UCSD-AML1 (cell line): ENCODE results near the gene IL6R.
A peak's percentile ranks its signal among the peaks of the same experiment; 100 is the strongest.

Experiments
- DNase-seq: peaks from one replicate; lab custom pipeline; 2025; ENCODE audit not compliant: unreplicated experiment; lab: John Stamatoyannopoulos, UW

IL6R gene

DNA sequence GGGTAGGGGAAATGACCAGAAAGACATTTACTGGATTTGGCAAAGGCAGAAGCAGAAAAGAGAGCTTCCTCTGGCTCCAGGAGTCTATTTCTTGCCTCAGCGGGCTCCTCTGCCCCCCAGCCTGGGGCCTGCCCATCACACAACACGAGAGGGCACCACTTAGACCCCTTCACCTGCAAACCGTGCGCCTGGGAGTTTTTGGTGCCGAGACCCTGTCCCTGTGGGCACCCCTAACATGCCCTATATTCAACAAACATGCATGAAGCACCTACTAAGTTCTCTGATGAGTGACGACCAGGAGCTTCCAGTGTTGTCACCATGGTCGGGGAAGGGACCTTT is 18.8 kb downstream of the IL6R start:
- DNase-seq, result no peak

DNA sequence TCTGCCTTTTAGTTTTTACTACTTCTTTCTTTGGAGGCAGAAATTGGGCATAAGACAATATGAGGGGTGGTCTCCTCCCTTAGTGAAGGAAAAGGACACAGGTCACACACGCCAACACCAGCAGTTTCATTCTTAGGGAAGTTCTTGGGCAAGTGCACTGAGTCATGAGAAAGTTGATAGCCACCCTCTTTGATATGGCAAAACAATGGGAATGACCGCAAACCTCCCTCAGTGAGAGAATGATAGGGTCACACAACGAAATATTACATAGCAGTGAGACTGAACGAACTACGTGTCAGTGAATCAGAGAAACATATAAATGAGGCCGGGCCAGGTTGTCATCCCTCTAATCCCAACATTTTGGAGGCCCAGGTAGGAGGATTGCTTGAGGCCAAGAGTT is 20.0 kb downstream of the IL6R start:
- DNase-seq, result no peak

DNA sequence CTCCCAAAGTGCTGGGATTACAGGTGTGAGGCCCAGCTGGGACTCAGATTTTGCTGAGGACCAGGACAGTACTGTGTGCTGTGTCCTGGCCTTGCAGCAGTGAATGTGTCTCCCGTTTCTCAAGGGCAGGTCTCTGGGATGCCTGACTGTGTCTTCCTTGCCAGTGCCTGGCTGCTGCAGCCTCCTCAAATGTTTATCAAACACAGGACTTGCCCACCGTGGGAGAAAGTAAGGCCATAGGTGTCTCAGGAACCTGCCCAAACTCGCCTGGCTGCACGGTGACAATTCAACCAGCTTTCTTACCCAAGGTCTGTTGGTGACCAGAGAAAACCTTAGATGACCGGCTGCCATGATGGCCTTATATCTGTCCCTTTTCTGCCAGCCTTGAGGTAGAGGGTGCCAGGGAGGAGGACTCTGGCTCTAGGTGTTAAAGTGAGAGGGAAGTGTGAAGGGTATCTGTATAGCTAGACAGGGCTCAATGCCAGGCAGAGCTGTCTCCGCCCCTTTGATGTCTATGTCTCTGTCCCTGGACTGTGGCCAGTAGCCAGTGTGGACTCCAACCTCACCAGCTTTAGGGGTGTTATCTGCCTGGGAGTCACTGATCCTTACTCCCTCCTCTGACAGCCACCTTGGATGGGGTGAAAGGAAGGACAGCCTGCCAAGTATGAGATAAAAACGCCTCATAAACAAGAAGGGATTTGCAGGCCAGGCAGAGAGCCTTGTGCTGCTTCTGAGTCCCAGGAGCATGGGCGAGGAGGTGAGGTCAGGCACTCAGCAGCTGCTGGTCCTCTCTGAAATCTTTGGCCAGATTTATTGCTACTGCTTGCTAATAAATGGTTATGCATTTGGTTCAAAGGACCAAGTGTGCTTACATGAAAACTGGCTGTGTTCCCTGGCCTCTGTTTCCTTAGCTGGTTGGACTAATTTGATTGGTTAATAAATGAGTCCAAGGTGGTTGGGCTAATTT is 22.3 kb downstream of the IL6R start:
- no peak for DNase-seq

DNA sequence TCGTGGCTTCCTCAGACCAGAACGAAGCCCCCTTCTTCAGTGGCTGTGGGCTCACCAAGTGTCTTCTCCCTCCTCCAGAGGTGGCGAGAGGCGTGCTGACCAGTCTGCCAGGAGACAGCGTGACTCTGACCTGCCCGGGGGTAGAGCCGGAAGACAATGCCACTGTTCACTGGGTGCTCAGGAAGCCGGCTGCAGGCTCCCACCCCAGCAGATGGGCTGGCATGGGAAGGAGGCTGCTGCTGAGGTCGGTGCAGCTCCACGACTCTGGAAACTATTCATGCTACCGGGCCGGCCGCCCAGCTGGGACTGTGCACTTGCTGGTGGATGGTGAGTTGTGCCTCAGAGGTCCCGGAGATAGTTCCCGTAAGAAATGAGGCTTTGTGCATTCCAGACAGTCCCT is 24.0 kb downstream of the IL6R start:
- no peak for DNase-seq

DNA sequence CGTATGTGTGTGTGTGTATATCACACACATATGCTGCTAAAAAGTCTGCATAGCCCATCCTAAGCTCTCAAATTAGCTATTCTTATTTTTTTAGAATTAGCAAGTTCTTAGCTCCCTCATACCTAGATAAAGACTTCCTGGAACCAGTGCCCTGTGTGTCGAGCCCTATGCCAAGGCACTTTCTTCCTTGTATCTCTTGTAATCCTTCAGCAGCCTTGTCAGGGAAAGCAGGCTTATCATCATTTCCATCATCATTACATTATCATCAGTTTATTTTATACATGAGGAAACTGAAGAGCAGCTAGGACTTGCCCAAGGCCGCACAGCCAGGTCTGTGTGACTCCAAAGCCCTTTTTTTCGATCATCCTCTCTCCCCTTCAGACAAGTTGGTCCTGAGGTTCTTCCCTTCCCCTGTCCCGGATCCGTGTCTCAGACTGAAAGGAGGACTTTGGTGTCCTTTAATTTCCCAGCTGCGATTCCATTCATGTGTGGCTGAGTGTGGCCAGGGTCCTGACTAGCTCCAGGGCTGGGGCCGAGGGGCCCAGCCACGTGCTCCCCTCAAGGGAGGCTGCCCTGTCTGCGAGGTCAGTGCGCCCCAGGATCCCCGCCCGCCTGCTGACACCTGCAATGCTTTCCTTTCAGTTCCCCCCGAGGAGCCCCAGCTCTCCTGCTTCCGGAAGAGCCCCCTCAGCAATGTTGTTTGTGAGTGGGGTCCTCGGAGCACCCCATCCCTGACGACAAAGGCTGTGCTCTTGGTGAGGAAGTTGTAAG is 24.9 kb downstream of the IL6R start:
- no peak for DNase-seq

DNA sequence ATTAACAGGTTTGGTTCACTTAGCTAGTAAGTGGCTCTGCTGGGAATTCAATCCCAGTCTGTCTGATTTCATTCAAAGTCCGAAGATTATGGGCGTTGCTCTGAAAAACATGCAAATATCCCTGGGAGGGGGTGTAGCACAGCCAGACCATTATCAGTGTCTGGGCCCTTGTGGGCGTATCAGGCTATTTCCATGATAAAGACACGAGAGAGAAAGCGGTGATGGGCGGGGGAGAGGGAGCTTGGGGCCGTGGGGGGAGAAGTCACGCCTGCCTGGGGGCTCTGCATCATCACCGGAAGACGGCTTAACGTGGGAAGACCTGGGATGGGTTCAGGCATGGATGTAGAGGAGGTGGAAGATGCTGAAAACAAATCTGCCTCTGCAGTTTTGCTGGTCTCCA is 25.8 kb downstream of the IL6R start:
- no peak for DNase-seq

DNA sequence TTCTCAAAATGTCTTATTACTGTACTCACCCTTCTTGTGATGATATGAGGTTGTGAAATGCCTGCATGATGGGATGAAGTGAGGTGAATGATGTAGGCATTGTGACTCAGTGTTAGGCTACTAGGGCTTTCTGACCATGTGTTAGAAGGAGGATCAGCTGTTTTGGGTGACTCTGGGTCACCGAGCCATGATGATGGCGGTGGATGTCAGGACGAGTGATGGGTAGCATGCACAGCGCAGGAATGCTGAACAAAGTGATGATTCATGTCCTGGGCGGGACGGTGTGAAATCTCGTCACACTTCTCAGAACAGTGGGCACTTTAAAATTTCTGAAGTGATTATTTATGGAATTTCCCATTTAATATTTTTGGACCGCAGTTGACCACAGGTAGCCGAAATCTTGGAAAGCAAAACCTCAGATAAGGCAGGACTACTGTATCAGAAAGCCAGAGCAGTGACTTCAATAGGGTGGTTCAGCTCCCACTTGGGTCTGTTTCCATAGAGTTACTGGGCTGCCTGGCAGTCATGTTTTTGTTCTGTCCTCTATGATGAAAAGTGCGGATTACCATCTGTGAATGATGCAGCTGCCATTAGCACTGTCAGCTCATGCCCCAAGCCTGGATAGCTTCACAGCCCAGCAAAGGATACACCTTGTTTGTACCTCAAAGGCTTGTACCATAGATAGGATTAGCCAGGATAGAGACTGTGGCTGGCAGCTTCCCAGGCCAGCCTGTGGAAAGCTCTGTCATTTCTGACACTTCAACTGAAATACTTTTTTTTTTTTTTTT is 26.6 kb downstream of the IL6R start:
- DNase-seq, result no peak

DNA sequence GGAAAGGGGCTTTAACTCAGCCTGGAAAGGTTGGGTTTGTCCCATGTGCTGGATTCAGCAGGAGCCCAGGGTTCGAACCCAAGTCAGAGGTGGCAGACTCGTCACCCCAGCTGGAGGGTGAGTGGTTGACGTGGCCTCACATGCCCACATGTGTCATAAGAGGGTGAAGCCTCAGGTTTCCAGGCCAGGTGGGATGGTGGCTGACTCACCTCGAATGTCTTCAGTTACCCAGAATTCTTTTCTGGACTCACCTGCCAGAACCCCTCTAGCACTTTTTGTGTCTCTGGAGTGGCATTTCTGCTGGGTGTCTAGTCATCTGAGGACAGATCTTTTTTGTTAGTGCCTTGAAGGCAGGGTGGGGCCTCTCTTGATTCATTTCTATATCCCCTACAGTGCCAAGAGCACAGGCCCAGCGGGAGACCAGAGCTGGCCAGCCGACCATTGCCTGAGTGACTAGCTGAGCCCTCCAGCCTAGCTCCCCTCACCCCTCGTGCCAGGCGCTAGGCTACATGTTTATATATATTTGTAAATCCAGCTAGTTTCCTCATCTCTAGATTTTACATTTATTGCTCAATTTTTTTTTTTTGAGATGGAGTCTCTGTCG is 28.1 kb downstream of the IL6R start:
- no peak for DNase-seq

DNA sequence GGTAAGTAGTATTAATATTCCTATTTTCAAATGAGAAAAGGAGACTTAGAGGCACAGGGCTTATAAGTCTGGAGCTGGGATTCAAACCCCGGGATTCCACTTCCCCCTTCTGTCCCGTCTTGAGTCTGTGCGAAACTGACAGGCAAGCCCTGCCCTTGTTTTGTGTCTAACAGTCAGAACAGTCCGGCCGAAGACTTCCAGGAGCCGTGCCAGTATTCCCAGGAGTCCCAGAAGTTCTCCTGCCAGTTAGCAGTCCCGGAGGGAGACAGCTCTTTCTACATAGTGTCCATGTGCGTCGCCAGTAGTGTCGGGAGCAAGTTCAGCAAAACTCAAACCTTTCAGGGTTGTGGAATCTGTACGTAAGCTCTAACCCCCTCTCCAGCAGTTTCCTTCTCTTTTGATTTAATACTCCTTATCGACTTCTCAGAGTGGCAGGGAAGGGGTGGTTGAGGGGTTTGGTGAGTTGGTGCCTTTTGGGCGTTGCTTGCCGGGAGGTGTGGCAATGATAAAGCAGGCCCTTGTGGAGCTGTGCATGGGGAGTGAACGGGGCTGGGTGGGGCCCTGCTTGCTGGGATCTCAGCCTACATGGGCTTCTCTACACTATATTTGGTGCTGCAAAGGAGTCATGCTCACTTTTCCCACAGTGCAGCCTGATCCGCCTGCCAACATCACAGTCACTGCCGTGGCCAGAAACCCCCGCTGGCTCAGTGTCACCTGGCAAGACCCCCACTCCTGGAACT is 29.4 kb downstream of the IL6R start:
- no peak for DNase-seq

DNA sequence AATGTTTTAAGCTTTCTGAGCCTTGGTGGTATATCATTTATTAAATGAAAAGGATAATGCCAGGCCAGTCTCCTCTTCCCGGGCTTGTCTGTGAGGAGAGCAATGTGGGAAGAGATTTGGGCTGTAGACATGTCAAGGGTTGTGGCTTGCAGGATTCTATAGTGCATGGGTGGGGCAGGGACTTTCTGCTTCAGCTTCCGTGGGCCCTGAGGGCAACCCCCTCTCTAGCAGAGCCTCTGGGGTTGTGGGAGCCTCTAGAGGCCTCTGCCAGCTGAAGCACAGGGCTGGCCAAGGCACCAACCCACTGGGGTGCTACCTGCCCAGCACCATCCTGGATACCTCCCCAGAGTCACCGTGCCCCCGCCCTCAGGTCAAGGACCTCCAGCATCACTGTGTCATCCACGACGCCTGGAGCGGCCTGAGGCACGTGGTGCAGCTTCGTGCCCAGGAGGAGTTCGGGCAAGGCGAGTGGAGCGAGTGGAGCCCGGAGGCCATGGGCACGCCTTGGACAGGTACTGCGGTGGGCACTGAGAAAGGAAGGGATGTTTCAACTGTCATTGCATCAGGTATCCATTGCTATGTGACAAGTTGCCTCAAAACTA is 30.6 kb downstream of the IL6R start:
- DNase-seq, result no peak

DNA sequence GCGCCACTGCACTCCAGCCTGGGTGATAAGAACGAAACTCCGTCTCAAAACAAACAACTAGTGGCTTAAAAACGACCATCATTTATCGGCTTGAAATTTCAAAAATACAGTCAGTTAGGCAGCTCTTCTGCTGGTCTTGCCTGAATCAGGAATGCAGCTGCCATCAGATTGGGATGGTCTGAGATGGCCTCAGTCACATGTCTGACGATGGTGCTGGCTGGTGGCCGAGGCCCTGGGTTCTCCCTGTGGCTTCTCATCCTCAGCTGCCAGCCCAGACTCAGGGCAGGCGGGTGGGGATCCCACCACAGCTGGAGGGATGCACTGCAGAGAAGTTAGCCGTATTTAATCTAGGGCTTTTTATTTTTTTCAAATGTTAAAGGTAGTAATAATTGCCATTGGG is 31.3 kb downstream of the IL6R start:
- no peak for DNase-seq

DNA sequence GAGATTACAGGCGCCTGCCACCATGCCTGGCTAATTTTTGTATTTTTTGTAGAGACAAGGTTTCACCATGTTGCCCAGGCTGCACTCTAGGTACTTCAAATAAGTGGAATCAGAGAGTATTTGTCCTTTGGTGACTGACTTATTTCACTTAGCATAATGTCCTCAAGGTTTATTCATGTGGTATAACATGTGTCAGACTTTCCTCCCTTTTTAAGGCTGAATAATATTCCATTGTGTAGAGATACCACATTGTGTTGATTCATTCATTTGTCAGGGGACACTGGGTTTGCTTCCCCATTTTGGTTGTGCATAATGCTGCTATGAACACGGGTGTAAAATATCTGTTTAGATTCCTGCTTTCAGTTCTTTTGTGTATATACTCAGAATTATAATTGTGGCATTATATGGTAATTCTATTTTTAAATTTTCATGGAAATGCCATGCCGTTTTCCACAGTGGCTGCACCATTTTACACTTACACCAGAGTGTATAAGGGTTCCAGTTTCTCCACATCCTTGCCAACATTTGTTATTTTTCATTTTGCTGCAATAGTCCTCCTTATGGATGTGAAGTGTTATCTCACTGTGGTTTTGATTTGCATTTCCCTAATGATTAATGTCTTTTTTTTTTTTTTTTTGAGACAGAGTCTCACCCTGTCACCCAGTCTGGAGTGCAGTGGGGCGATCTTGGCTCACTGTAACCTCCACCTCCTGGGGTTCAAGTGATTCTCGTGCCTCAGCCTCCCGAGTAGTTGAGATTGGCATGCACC is 35.1 kb downstream of the IL6R start:
- DNase-seq, result no peak

DNA sequence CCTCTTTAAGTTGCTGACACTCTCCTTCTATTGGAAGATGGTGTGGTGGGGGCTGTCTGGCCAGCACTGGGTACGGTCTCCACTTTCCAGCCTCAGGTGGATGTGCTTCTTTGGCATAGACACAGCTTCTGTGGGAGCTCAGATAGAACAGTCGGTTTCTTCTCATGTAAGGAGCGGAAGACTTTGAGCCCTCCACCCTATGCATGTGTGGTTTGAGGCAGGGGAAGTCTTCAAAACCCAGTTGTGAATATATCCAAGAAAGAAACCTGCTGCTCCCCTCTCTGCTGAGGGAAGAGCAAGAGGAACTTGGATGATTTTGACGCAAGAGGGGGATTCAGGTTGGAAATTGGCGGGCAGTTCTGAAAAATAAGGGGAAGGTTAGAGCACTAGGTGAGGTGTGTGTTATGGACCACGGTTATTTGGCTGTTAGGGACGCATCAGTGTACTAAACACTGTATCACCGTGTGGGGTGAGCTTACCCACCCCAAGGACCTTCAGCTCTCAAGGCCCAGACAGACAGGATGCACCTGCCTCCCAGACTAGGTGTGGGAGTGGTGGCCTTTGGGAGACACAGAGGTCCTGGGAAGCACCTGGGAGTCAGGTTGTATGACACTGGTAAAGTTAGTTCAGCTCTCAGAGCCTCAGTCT is 36.2 kb downstream of the IL6R start:
- DNase-seq, result no peak

DNA sequence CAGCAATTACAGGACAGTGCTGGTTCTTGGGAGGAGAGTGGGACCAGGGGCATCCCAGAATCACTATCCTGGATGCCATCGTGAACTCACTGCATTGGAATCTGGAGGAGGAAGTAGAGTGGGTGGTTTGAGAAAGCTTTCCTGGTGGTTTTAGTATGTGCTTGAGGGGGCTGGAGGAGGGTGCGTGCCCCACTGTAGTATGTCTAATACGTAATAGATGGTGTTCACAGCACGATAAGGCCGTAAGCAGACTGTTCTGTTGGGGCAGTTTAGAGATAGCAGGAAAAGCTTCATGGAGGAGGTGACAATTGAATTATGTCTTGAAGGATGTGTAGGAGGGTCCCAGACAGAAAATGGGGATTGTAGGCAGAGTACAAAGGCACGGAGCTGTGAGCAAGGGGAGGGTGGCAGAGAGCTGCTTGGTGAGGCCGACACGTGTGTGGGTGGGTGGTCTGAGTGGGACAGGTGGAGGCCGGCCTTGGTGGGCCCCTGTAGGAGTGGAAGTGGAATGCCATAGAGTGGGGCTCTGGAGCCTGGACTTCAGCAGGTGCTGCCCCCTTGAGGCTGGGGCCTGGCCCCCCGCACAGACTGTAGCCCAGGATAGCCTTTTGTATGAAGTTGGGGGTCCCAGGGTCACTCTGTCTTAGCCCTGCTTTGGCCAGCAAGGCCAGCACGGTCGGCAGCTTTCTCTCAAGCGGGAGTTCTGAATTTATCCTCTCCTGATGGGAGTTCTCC is 37.0 kb downstream of the IL6R start:
- DNase-seq, result no peak

DNA sequence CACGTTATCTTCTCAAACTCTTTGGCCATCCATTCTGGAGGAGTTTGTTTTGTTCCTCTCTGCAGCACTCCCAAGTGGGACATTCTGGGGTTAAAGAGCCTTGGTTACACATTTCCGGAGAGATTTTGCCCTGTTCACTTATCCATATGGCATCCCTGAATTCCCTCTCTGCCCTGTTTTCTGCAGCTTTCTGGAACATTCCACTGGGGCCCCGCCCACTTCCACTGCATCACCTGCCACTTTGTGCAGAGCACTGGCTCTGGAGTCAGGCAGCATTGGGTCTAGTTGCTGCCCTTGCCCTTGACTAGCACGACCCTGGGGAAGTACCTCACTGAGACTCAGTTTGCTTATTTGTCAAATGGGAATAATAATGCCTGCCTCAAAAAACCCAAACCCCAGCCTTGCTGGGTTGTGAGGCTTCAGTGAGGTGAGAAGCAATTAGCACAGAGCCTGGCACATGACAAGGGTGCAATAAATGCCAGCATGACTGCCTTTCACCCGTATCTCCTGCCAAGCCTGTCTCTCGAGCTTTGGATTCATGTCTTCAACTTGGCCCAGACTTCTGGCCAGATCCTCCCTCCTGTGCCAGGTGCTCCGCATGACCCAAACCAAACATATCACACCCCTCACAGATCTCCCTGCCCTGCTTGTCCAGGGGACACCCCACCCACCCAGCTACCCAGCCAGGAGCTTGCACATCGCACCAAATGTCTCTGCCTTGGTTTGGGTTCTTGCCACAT is 38.3 kb downstream of the IL6R start:
- no peak for DNase-seq

DNA sequence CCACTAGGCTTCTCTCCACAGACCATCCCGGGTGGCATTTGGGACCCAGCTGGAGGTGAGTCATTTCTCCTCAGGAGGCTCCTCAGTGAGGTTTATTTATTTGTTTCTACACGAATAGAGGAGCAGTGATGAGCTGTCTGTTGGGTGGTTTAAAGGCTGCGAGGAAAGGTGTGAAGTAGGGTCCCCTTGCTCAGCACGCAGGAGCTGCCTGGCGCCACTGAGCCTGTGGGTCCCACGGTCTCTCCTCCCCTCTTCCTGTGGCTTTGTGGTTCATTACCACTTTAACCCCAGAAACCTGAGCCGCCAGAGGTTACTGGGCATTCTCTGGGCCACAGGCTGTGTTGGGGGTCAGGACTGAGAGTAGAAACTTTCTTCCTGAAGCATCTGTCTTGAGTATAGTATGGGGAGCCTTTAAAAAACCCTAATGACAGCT is 39.9 kb downstream of the IL6R start:
- peak; percentile 40 for DNase-seq

DNA sequence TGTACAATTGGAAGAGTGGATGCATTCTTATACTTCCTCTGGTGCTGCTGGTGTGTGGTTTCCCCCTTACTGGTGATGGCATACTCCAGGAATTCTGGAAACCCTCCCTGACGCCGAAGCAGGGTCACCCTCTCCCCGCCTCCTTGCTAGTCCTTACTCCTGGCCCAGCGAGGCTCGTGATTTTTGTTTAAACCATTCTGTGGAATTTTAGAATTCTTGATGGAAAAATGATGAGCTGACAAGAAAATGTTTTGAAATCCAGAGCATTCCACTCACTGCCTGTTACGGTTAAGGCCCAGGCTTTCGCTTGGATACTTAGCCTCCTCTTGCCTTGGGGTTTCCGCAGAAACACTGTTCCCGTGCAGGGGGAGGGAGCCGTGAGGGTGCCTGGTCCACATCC is 41.1 kb downstream of the IL6R start:
- no peak for DNase-seq
